ENCODE results near the gene ELP5.

Gene ELP5

GRCh38 chr17:7293159-7293558 lies 41.1 kb downstream of the ELP5 start:
- H3F3A ChIP-seq (ENCODE audit: insufficient read depth, low read length), result no peaks in the 10 kb centered on the region

GRCh38 chr17:7293816-7294613 lies 42.0 kb downstream of the ELP5 start:
- Histone ChIP-seq H3K4me2 (ENCODE audit: low read length) (no peak overlapping the region), H3K9me2 (ENCODE audit: low read depth, low read length) (no peaks in the 10 kb centered on the region), H3K27me3 (ENCODE audit: insufficient read depth, low read length) (no peaks in the 10 kb centered on the region), H3K9me3 (ENCODE audit: low read length) (no peaks in the 10 kb centered on the region), H4K20me1 (ENCODE audit: insufficient read depth, low read length) (no peaks in the 10 kb centered on the region), H3K27ac (ENCODE audit: low read depth, low read length, poor library complexity, severe bottlenecking) (no peak overlapping the region), H3K9ac (ENCODE audit: low read length) (no peak overlapping the region), H3K4me1 (ENCODE audit: insufficient read depth, low read length, severe bottlenecking) (peaks cover 19% of the 10 kb centered on the region), H3K4me3 (ENCODE audit: low read depth, low read length, poor library complexity, severe bottlenecking) (no peak overlapping the region), H3K79me2 (ENCODE audit: insufficient read depth, low read length) (no peaks in the 10 kb centered on the region), H3K36me3 (ENCODE audit: insufficient read depth, low read length) (no peaks in the 10 kb centered on the region), H2AFZ (ENCODE audit: low read length) (no peak overlapping the region), H3F3A (ENCODE audit: insufficient read depth, low read length) (no peaks in the 10 kb centered on the region)
- no peak for TF ChIP-seq EZH2 (IDR thresholded peaks at IDR 0.05; ENCODE audit: borderline replicate concordance, low read length)
- TF ChIP-seq, protein P1, sequence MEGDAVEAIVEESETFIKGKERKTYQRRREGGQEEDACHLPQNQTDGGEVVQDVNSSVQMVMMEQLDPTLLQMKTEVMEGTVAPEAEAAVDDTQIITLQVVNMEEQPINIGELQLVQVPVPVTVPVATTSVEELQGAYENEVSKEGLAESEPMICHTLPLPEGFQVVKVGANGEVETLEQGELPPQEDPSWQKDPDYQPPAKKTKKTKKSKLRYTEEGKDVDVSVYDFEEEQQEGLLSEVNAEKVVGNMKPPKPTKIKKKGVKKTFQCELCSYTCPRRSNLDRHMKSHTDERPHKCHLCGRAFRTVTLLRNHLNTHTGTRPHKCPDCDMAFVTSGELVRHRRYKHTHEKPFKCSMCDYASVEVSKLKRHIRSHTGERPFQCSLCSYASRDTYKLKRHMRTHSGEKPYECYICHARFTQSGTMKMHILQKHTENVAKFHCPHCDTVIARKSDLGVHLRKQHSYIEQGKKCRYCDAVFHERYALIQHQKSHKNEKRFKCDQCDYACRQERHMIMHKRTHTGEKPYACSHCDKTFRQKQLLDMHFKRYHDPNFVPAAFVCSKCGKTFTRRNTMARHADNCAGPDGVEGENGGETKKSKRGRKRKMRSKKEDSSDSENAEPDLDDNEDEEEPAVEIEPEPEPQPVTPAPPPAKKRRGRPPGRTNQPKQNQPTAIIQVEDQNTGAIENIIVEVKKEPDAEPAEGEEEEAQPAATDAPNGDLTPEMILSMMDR (IDR thresholded peaks at IDR 0.05; ENCODE audit: low read length), result no peak

More at GRCh38 chr17:7293159-7293558, 41.1 kb downstream of the ELP5 start:
- H3K9ac ChIP-seq (ENCODE audit: low read length), result no peak overlapping the region
- no peak for TF ChIP-seq EZH2 (IDR thresholded peaks at IDR 0.05; ENCODE audit: borderline replicate concordance, low read length)
- TF ChIP-seq, protein P1 (IDR thresholded peaks at IDR 0.05; ENCODE audit: low read length), result no peak
- H3K36me3 ChIP-seq (ENCODE audit: insufficient read depth, low read length), result no peaks in the 10 kb centered on the region
- H3K9me2 ChIP-seq (ENCODE audit: low read depth, low read length), result no peaks in the 10 kb centered on the region
- H4K20me1 ChIP-seq (ENCODE audit: insufficient read depth, low read length), result no peaks in the 10 kb centered on the region
- H2AFZ ChIP-seq (ENCODE audit: low read length), result no peak overlapping the region
- H3K27me3 ChIP-seq (ENCODE audit: insufficient read depth, low read length), result peaks cover 2% of the 10 kb centered on the region
- peaks cover 19% of the 10 kb centered on the region for H3K4me1 ChIP-seq (ENCODE audit: insufficient read depth, low read length, severe bottlenecking)
- no peaks in the 10 kb centered on the region for H3K9me3 ChIP-seq (ENCODE audit: low read length)
- H3K27ac ChIP-seq (ENCODE audit: low read depth, low read length, poor library complexity, severe bottlenecking), result no peak overlapping the region
- no peak overlapping the region for H3K4me3 ChIP-seq (ENCODE audit: low read depth, low read length, poor library complexity, severe bottlenecking)
- no peak overlapping the region for H3K4me2 ChIP-seq (ENCODE audit: low read length)
- no peaks in the 10 kb centered on the region for H3K79me2 ChIP-seq (ENCODE audit: insufficient read depth, low read length)

DNA sequence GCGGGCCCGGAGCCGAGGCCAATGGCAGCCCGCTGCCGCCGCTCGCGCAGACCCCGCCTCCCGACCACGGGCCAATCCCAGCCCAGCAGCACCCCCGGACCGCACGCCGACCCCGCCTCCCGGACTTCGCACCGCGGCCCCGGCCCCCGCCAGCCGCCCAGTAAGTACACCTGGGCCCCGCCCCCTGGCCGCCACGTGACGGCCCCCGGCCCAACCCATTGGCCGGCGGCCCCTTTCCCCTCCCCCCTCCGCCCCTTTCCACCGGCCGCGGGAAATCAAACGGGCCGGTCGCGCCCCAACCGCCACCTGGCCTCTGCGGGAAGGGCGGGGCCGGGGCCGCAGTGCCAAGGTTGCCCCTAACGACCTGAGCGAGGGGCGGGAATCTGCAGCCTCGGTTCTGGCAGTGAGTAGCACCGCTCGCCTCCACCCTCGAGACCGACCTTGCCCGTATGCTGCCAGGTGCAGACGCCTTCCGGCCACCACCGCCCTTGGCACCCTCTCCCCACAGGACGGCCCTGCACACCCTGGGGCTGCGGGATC lies 42.7 kb downstream of the ELP5 start, which contains the start of gene YBX2:
TSS of gene YBX2 (minus strand) at position 26 of the 540 bp plus-strand sequence. CDS start 139 bp downstream, outside the sequence.
- Histone ChIP-seq H3F3A (ENCODE audit: insufficient read depth, low read length) (no peaks in the 10 kb centered on the region), H3K9me2 (ENCODE audit: low read depth, low read length) (no peaks in the 10 kb centered on the region), H3K27me3 (ENCODE audit: insufficient read depth, low read length) (no peaks in the 10 kb centered on the region), H3K4me3 (ENCODE audit: low read depth, low read length, poor library complexity, severe bottlenecking) (peak within 1 kb of the TSS; percentile 38), H3K79me2 (ENCODE audit: insufficient read depth, low read length) (no peaks in the 10 kb centered on the region), H3K9me3 (ENCODE audit: low read length) (no peaks in the 10 kb centered on the region), H3K4me1 (ENCODE audit: insufficient read depth, low read length, severe bottlenecking) (peaks cover 19% of the 10 kb centered on the region), H2AFZ (ENCODE audit: low read length) (no peak within 1 kb of the TSS), H4K20me1 (ENCODE audit: insufficient read depth, low read length) (no peaks in the 10 kb centered on the region), H3K36me3 (ENCODE audit: insufficient read depth, low read length) (no peaks in the 10 kb centered on the region), H3K9ac (ENCODE audit: low read length) (no peak within 1 kb of the TSS), H3K4me2 (ENCODE audit: low read length) (peak within 1 kb of the TSS; percentile 63), H3K27ac (ENCODE audit: low read depth, low read length, poor library complexity, severe bottlenecking) (no peak within 1 kb of the TSS)
- no peak for TF ChIP-seq EZH2 (IDR thresholded peaks at IDR 0.05; ENCODE audit: borderline replicate concordance, low read length)
- TF ChIP-seq, protein P1 (IDR thresholded peaks at IDR 0.05; ENCODE audit: low read length), result no peak
